Activated CD8-positive, alpha-beta T cell treated with anti-CD3 and anti-CD28 coated beads for 36 hours (primary cell): ENCODE measurements around the gene ALDH1A1. TPM values are rescaled to one million over a fixed set of nuclear protein-coding genes. Genes with fewer than 3 reads are reported as not detected.

Source experiments
- ATAC-seq: fragments of 200-7000 bp; cut with Tn5 transposase; one replicate; pipeline ENCODE4 v1.10.0; 2021; ENCODE audit warnings: mild to moderate bottlenecking, moderate library complexity
- CTCF ChIA-PET: fragments of 350-600 bp; sonication (Branson Sonifier 250); formaldehyde crosslinking; loops from one replicate; lab custom pipeline; 2021; ENCODE audit warnings: antibody characterized with exemption; lab: Charles Lee
- POLR2A ChIA-PET: fragments of 350-600 bp; sonication (Branson Sonifier 250); formaldehyde crosslinking; loops from one replicate; lab custom pipeline; 2021; ENCODE audit warnings: antibody characterized with exemption; lab: Charles Lee
- DNase-seq: peaks from one replicate; pipeline ENCODE4 v3.0.0-alpha.2; 2020
- H3K27ac Mint-ChIP-seq: one replicate; pipeline ENCODE4 v1.8.0; 2021; ENCODE audit warnings: mild to moderate bottlenecking, mixed read lengths
- H3K27me3 Mint-ChIP-seq: one replicate; pipeline ENCODE4 v1.8.0; 2021; ENCODE audit warnings: mixed read lengths
- H3K36me3 Mint-ChIP-seq: one replicate; pipeline ENCODE4 v1.8.0; 2021; ENCODE audit warnings: low read depth, mixed read lengths
- H3K4me1 Mint-ChIP-seq: one replicate; pipeline ENCODE4 v1.8.0; 2021; ENCODE audit warnings: low read depth, mixed read lengths
- H3K4me3 Mint-ChIP-seq: one replicate; pipeline ENCODE4 v1.8.0; 2021; ENCODE audit warnings: mild to moderate bottlenecking, moderate library complexity, mixed read lengths
- H3K9me3 Mint-ChIP-seq: one replicate; pipeline ENCODE4 v1.8.0; 2021; ENCODE audit warnings: mixed read lengths
- CTCF ChIP-seq: fragments of 200-600 bp; IDR thresholded peaks from one replicate; pipeline ENCODE4 v1.8.0; 2022; ENCODE audit warnings: antibody characterized with exemption, mild to moderate bottlenecking
- intact Hi-C: fragments of 100-400 bp; cut with micrococcal nuclease; formaldehyde crosslinking; loops from one replicate; pipeline ENCODE4 v1.10.0; 2022
- total RNA-seq, 2 experiments: library from RNA; stranded (reverse); gene quantifications; one replicate each; pipeline ENCODE4 v1.2.3, GENCODE V29; 2021

Gene ALDH1A1
- total RNA-seq, result not detected

- Mint-ChIP-seq H3K4me3 (no peak within 1 kb of the TSS), H3K36me3 (no peaks in the 10 kb centered on the region)
Measured at GRCh38 chr9:72952914-72953313, at the start of gene ALDH1A1. Gene ALDH1A1, minus strand, starts transcription at chr9:72953053. Its CDS starts 53 bp downstream, at chr9:72953000.

GRCh38 chr9:73001860-73002259 is 49.0 kb upstream of the ALDH1A1 start:
- ChIA-PET CTCF (no interaction called here), POLR2A (no interaction called here)
- Mint-ChIP-seq H3K27ac (no peak overlapping the region), H3K4me1 (no peaks in the 10 kb centered on the region), H3K36me3 (no peaks in the 10 kb centered on the region), H3K9me3 (no peaks in the 10 kb centered on the region), H3K27me3 (peaks cover 6% of the 10 kb centered on the region), H3K4me3 (no peak overlapping the region)
- TF ChIP-seq CTCF, result no peak
- no peak for DNase-seq
- intact Hi-C loops, result no loop called here
- ATAC-seq, result no peak

More at GRCh38 chr9:72952914-72953313, at the start of gene ALDH1A1:
- Mint-ChIP-seq H3K4me1 (peaks cover 3% of the 10 kb centered on the region), H3K9me3 (no peaks in the 10 kb centered on the region), H3K27me3 (peaks cover 26% of the 10 kb centered on the region), H3K27ac (no peak within 1 kb of the TSS)
- DNase-seq (no peak), ATAC-seq (no peak)
- TF ChIP-seq CTCF, result no peak
- POLR2A ChIA-PET, result no interaction called here
- intact Hi-C loops, result no loop called here
- CTCF ChIA-PET, result no interaction called here

GRCh38 chr9:72998363-72998762 is 45.5 kb upstream of the ALDH1A1 start:
- Mint-ChIP-seq H3K27ac (no peak overlapping the region), H3K27me3 (peaks cover 2% of the 10 kb centered on the region), H3K4me1 (no peaks in the 10 kb centered on the region), H3K9me3 (no peaks in the 10 kb centered on the region), H3K36me3 (no peaks in the 10 kb centered on the region), H3K4me3 (no peak overlapping the region)
- no peak for ATAC-seq
- no peak for TF ChIP-seq CTCF
- DNase-seq, result no peak
- ChIA-PET CTCF (no interaction called here), POLR2A (no interaction called here)
- intact Hi-C loops, result no loop called here

GRCh38 chr9:72997387-72997995 is 44.6 kb upstream of the ALDH1A1 start:
- Mint-ChIP-seq H3K4me3 (no peak overlapping the region), H3K9me3 (no peaks in the 10 kb centered on the region), H3K27ac (no peak overlapping the region), H3K4me1 (no peaks in the 10 kb centered on the region), H3K36me3 (no peaks in the 10 kb centered on the region), H3K27me3 (peaks cover 2% of the 10 kb centered on the region)
- no peak for TF ChIP-seq CTCF
- intact Hi-C loops, result no loop called here
- ChIA-PET POLR2A (no interaction called here), CTCF (no interaction called here)
- ATAC-seq (no peak), DNase-seq (no peak)

- intact Hi-C loops, result no loop called here
- H3K27ac Mint-ChIP-seq, result no peak overlapping the region
- H3K27me3 Mint-ChIP-seq, result peaks cover 2% of the 10 kb centered on the region
- DNase-seq (no peak), ATAC-seq (no peak)
- no peaks in the 10 kb centered on the region for H3K4me1 Mint-ChIP-seq
- no peak for TF ChIP-seq CTCF
- no peaks in the 10 kb centered on the region for H3K9me3 Mint-ChIP-seq
- H3K4me3 Mint-ChIP-seq, result no peak overlapping the region
- ChIA-PET POLR2A (no interaction called here), CTCF (no interaction called here)
- H3K36me3 Mint-ChIP-seq, result no peaks in the 10 kb centered on the region
Measured at GRCh38 chr9:72996684-72997314, 43.9 kb upstream of the ALDH1A1 start.
